C4-2B (cell line): ENCODE data around the gene GPHN.

ENCODE experiments used
- CTCF ChIP-seq: fragments of 450-650 bp; conservative IDR thresholded peaks from 2 replicates; pipeline ENCODE4 v1.5.1; 2017; ENCODE audit warnings: mild to moderate bottlenecking
- ZFX ChIP-seq: fragments of 450-650 bp; IDR thresholded peaks from 2 replicates; pipeline ENCODE4 v1.6.1; 2017

- TF ChIP-seq CTCF (no peak), ZFX (no peak)
Measured at GRCh38 chr14:66824251-66824650, 316.3 kb downstream of the GPHN start.
